Loucy (cell line): ENCODE measurements around the gene MEFV.

Experiments used
- H2AFZ ChIP-seq: fragments of 200-600 bp; sonication (generic); 2 replicates; pipeline ENCODE4 v1.6.0; 2016; ENCODE audit warnings: antibody characterized with exemption, mild to moderate bottlenecking, low read length, moderate library complexity
- H3F3A ChIP-seq: fragments of 200-600 bp; 2 replicates; pipeline ENCODE4 v1.6.0; 2016; ENCODE audit warnings: antibody characterized with exemption, low read depth, mild to moderate bottlenecking
- H3K27me3 ChIP-seq: fragments of 200-600 bp; sonication (generic); 2 replicates; pipeline ENCODE4 v1.6.1; 2014; ENCODE audit warnings: low read length, mild to moderate bottlenecking; ENCODE audit not compliant: insufficient read depth, poor library complexity, severe bottlenecking
- H3K36me3 ChIP-seq: fragments of 200-600 bp; sonication (generic); 2 replicates; pipeline ENCODE4 v1.6.1; 2016; ENCODE audit warnings: low read length; ENCODE audit not compliant: insufficient read depth
- H3K4me1 ChIP-seq: fragments of 200-600 bp; sonication (generic); 2 replicates; pipeline ENCODE4 v1.5.1; 2014; ENCODE audit warnings: low read length, mild to moderate bottlenecking; ENCODE audit not compliant: insufficient read depth, poor library complexity, severe bottlenecking
- H3K4me2 ChIP-seq: fragments of 200-600 bp; sonication (generic); 2 replicates; pipeline ENCODE4 v1.6.0; 2014; ENCODE audit warnings: antibody characterized with exemption, low read length, low read depth, mild to moderate bottlenecking; ENCODE audit not compliant: poor library complexity, severe bottlenecking
- H3K4me3 ChIP-seq: fragments of 200-600 bp; sonication (generic); 2 replicates; pipeline ENCODE4 v1.5.1; 2014; ENCODE audit warnings: low read length, mild to moderate bottlenecking, mixed read lengths; ENCODE audit not compliant: poor library complexity, severe bottlenecking
- H3K79me2 ChIP-seq: fragments of 200-600 bp; sonication (generic); 2 replicates; pipeline ENCODE4 v1.6.1; 2014; ENCODE audit warnings: low read length; ENCODE audit not compliant: insufficient read depth
- H3K9ac ChIP-seq: fragments of 200-600 bp; sonication (generic); 2 replicates; pipeline ENCODE4 v1.6.0; 2014; ENCODE audit warnings: mild to moderate bottlenecking, low read depth, low read length, moderate library complexity; ENCODE audit not compliant: poor library complexity, severe bottlenecking
- H3K9me2 ChIP-seq: fragments of 200-600 bp; sonication (generic); replicated peaks from 2 replicates; pipeline ENCODE4 v1.6.1; 2016; ENCODE audit warnings: low read depth, low read length, mixed read lengths
- H3K9me3 ChIP-seq: fragments of 200-600 bp; sonication (generic); 2 replicates; pipeline ENCODE4 v1.6.1; 2014; ENCODE audit warnings: mild to moderate bottlenecking, antibody characterized with exemption, low read length, low read depth; ENCODE audit not compliant: insufficient read depth
- H4K20me1 ChIP-seq: fragments of 200-600 bp; sonication (generic); 2 replicates; pipeline ENCODE4 v1.6.0; 2014; ENCODE audit warnings: antibody characterized with exemption, low read length, mild to moderate bottlenecking; ENCODE audit not compliant: insufficient read depth, poor library complexity, severe bottlenecking
- CTCF ChIP-seq: fragments of 200-600 bp; sonication (generic); conservative IDR thresholded peaks from 2 replicates; pipeline ENCODE4 v1.5.1; 2014; ENCODE audit warnings: mild to moderate bottlenecking, antibody characterized with exemption, low read length
- EZH2phosphoT487 ChIP-seq: fragments of 200-600 bp; IDR thresholded peaks from 2 replicates; pipeline ENCODE4 v1.6.1; 2018; ENCODE audit warnings: antibody characterized with exemption, mild to moderate bottlenecking, moderate library complexity, borderline replicate concordance

MEFV gene

GRCh38 chr16:3246876-3247275 is 9.6 kb downstream of the MEFV start:
- no peak overlapping the region for H3K4me3 ChIP-seq
- no peak for TF ChIP-seq CTCF
- TF ChIP-seq EZH2phosphoT487 = no peak
- no peaks in the 10 kb centered on the region for H3F3A ChIP-seq
- no peak overlapping the region for H2AFZ ChIP-seq
- no peaks in the 10 kb centered on the region for H3K9me2 ChIP-seq
- H4K20me1 ChIP-seq = no peaks in the 10 kb centered on the region
- no peaks in the 10 kb centered on the region for H3K36me3 ChIP-seq
- no peaks in the 10 kb centered on the region for H3K4me1 ChIP-seq
- H3K27me3 ChIP-seq = no peaks in the 10 kb centered on the region
- no peak overlapping the region for H3K9ac ChIP-seq
- no peaks in the 10 kb centered on the region for H3K9me3 ChIP-seq
- no peak overlapping the region for H3K4me2 ChIP-seq
- no peaks in the 10 kb centered on the region for H3K79me2 ChIP-seq

GRCh38 chr16:3246002-3246401 is 10.4 kb downstream of the MEFV start:
- no peaks in the 10 kb centered on the region for H3K4me1 ChIP-seq
- H3K9me2 ChIP-seq = no peaks in the 10 kb centered on the region
- no peaks in the 10 kb centered on the region for H3K27me3 ChIP-seq
- no peaks in the 10 kb centered on the region for H3K9me3 ChIP-seq
- H3K9ac ChIP-seq = no peak overlapping the region
- no peak for TF ChIP-seq EZH2phosphoT487
- H4K20me1 ChIP-seq = no peaks in the 10 kb centered on the region
- H3K36me3 ChIP-seq = no peaks in the 10 kb centered on the region
- no peaks in the 10 kb centered on the region for H3K79me2 ChIP-seq
- H3K4me2 ChIP-seq = no peak overlapping the region
- H3K4me3 ChIP-seq = no peak overlapping the region
- H2AFZ ChIP-seq = no peak overlapping the region
- no peaks in the 10 kb centered on the region for H3F3A ChIP-seq

GRCh38 chr16:3243882-3244281 is 12.6 kb downstream of the MEFV start:
- Histone ChIP-seq H3K4me1 (no peaks in the 10 kb centered on the region), H4K20me1 (no peaks in the 10 kb centered on the region), H3K9me2 (no peaks in the 10 kb centered on the region), H3K4me2 (no peak overlapping the region), H3K36me3 (no peaks in the 10 kb centered on the region), H3K79me2 (no peaks in the 10 kb centered on the region), H3K9ac (no peak overlapping the region), H3F3A (no peaks in the 10 kb centered on the region), H2AFZ (no peak overlapping the region), H3K27me3 (no peaks in the 10 kb centered on the region), H3K9me3 (no peaks in the 10 kb centered on the region), H3K4me3 (no peak overlapping the region)
- TF ChIP-seq CTCF (no peak), EZH2phosphoT487 (no peak)

- H3F3A ChIP-seq = no peaks in the 10 kb centered on the region
- no peaks in the 10 kb centered on the region for H3K9me2 ChIP-seq
- H3K4me1 ChIP-seq = no peaks in the 10 kb centered on the region
- no peak overlapping the region for H3K4me2 ChIP-seq
- no peaks in the 10 kb centered on the region for H4K20me1 ChIP-seq
- TF ChIP-seq CTCF (no peak), EZH2phosphoT487 (no peak)
- no peak overlapping the region for H3K4me3 ChIP-seq
- H2AFZ ChIP-seq = no peak overlapping the region
- H3K9ac ChIP-seq = no peak overlapping the region
- H3K36me3 ChIP-seq = no peaks in the 10 kb centered on the region
- no peaks in the 10 kb centered on the region for H3K27me3 ChIP-seq
- no peaks in the 10 kb centered on the region for H3K79me2 ChIP-seq
- H3K9me3 ChIP-seq = no peaks in the 10 kb centered on the region
Observed at GRCh38 chr16:3242709-3243108, 13.7 kb downstream of the MEFV start.
